HepG2 (cell line): ENCODE measurements around the gene ZNF425. TPM values are rescaled to one million over a fixed set of nuclear protein-coding genes. Genes with fewer than 3 reads are reported as not detected.

Experiments used
- BCL6 ChIP-seq: IDR thresholded peaks from 2 replicates; pipeline ENCODE4 v1.6.1; 2016; ENCODE audit warnings: missing genetic modification reagents, missing compliant biosample characterization
- FOXA1 ChIP-seq, 2 experiments: fragments of 450-650 bp in 1 of 2; sonication (generic) in 1 of 2; formaldehyde crosslinking in 1 of 2; IDR thresholded peaks; 2 replicates each; pipeline versions ENCODE4 v1.4.0 to v1.6.1; 2016 to 2020; ENCODE audit warnings: missing genetic modification reagents in 1 of 2
- HMGXB4 ChIP-seq, 2 experiments: sonication (generic) in 1 of 2; formaldehyde crosslinking in 1 of 2; IDR thresholded peaks; 2 replicates each; pipeline versions ENCODE4 v1.4.0 to v1.6.1; 2018 to 2020; ENCODE audit warnings: missing genetic modification reagents in 2 of 2, borderline replicate concordance in 1 of 2, low read depth in 1 of 2, mild to moderate bottlenecking in 1 of 2, missing biosample characterization in 1 of 2
- JARID2 ChIP-seq: sonication (generic); formaldehyde crosslinking; IDR thresholded peaks from 2 replicates; pipeline ENCODE4 v1.8.1; 2023; ENCODE audit warnings: missing genetic modification reagents, inconsistent platforms; ENCODE audit not compliant: insufficient replicate concordance
- NCOA5 ChIP-seq: sonication (generic); formaldehyde crosslinking; IDR thresholded peaks from 2 replicates; pipeline ENCODE4 v1.4.0; 2020; ENCODE audit warnings: missing genetic modification reagents
- POLR2G ChIP-seq: fragments of 200-400 bp; formaldehyde crosslinking; IDR thresholded peaks from 2 replicates; pipeline ENCODE4 v1.6.1; 2018; ENCODE audit warnings: mild to moderate bottlenecking, low read depth, low read length, moderate library complexity
- SKI ChIP-seq: fragments of 450-650 bp; IDR thresholded peaks from one replicate; pipeline ENCODE4 v1.6.1; 2018; ENCODE audit warnings: mild to moderate bottlenecking; ENCODE audit not compliant: partially characterized antibody
- ZBTB4 ChIP-seq: sonication (generic); formaldehyde crosslinking; IDR thresholded peaks from 2 replicates; pipeline ENCODE4 v1.4.0; 2020; ENCODE audit warnings: missing genetic modification reagents, mild to moderate bottlenecking, borderline replicate concordance
- ZNF224 ChIP-seq: sonication (generic); formaldehyde crosslinking; IDR thresholded peaks from 2 replicates; pipeline ENCODE4 v1.5.0; 2020; ENCODE audit warnings: mild to moderate bottlenecking, missing genetic modification reagents
- ZNF280D ChIP-seq: sonication (generic); formaldehyde crosslinking; IDR thresholded peaks from 2 replicates; pipeline ENCODE4 v1.5.1; 2020; ENCODE audit warnings: mild to moderate bottlenecking, missing genetic modification reagents
- ZNF580 ChIP-seq: IDR thresholded peaks from 2 replicates; pipeline ENCODE4 v1.6.1; 2016; ENCODE audit warnings: low read depth, borderline replicate concordance
- ZSCAN9 ChIP-seq: IDR thresholded peaks from 2 replicates; pipeline ENCODE4 v1.6.1; 2016; ENCODE audit warnings: borderline replicate concordance
- ZXDC ChIP-seq: sonication (generic); formaldehyde crosslinking; IDR thresholded peaks from 2 replicates; pipeline ENCODE4 v1.5.0; 2020; ENCODE audit warnings: mild to moderate bottlenecking, missing genetic modification reagents
- polyA plus RNA-seq, 8 experiments: library from polyadenylated mRNA; depleted of rRNA in 3 of 8; stranded (reverse) in 7 of 8; unstranded in 1 of 8; fragments of >200 nt; fragmentation: Illumina TruSeq in 4 of 8; extraction: Trizol in 4 of 8; gene quantifications; 2 replicates each; pipeline versions ENCODE4 v1.2.1 to v1.2.3, GENCODE V29; 2011 to 2016; ENCODE audit warnings: low read depth in 4 of 8, missing spikeins in 1 of 8, mixed read lengths in 1 of 8; ENCODE audit not compliant: insufficient read depth in 1 of 8
- total RNA-seq, 5 experiments: library from RNA; depleted of rRNA; stranded (reverse); fragments of >200 nt; fragmentation: Illumina TruSeq; extraction: Trizol; gene quantifications; 2 replicates each; pipeline ENCODE4 v1.2.3, GENCODE V29; 2016; ENCODE audit warnings: low read depth in 1 of 5

ZNF425 gene
- total and polyA plus RNA-seq, 2 of the 13 experiments (the other 11 are each of a cell fraction or from before 2014, with no cell fraction given): 0.51 to 1.1 TPM

GRCh38 chr7:149125863-149126661 is at the start of gene ZNF425 (continued):
- peak; percentile 94 for TF ChIP-seq JARID2 (CRISPR knock-in tag)
- TF ChIP-seq SKI: peak; percentile 72
- peak; percentile 76 for TF ChIP-seq ZXDC (CRISPR knock-in tag)
- peak; percentile 88; the same call in 1 of the 2 replicates for TF ChIP-seq ZNF280D (CRISPR knock-in tag)
- peak; percentile 85; the same call in 1 of the 2 replicates for TF ChIP-seq ZNF224 (CRISPR knock-in tag)
- TF ChIP-seq FOXA1 (IDR thresholded peaks at IDR 0.05): no peak
- TF ChIP-seq FOXA1 (CRISPR knock-in tag; IDR thresholded peaks at IDR 0.05): no peak
- no peak; the same call in none of the 2 replicates for TF ChIP-seq ZSCAN9
- peak; percentile 69; the same call in 1 of the 2 replicates for TF ChIP-seq BCL6 (CRISPR knock-in tag)
- no peak for TF ChIP-seq NCOA5
- TF ChIP-seq ZNF580 (CRISPR knock-in tag): no peak
- peak; percentile 99 for TF ChIP-seq POLR2G
- TF ChIP-seq HMGXB4 (CRISPR knock-in tag; IDR thresholded peaks at IDR 0.05; ENCODE audit: borderline replicate concordance in 1 of 2, low read depth in 1 of 2): peak; percentile 99 to 100
- TF ChIP-seq ZBTB4 (CRISPR knock-in tag): peak; percentile 90; the same call in 1 of the 2 replicates
